Measurements from ENCODE around the gene METTL24.

METTL24 gene

GRCh38 chr6:110233770-110234374 is 124.3 kb downstream of the METTL24 start:
- no peaks in the 10 kb centered on the region for H3K27me3 ChIP-seq (replicated peaks; ENCODE audit: control insufficient read depth, insufficient read depth, low read length)
- H3K36me3 ChIP-seq (ENCODE audit: control insufficient read depth, insufficient read depth, low read length): no peaks in the 10 kb centered on the region; the same call in none of the 2 replicates
- TF ChIP-seq CTCF (IDR thresholded peaks at IDR 0.05; ENCODE audit: insufficient read depth, low read length, poor library complexity, severe bottlenecking): no peak
- DNase-seq (ENCODE audit: extremely low read depth, insufficient read length): peak; percentile 30
- H3K4me3 ChIP-seq (replicated peaks; ENCODE audit: low read depth, low read length): no peak overlapping the region

- no peak for DNase-seq (ENCODE audit: extremely low read depth, insufficient read length)
- H3K4me3 ChIP-seq (replicated peaks; ENCODE audit: low read depth, low read length): no peak overlapping the region
- no peaks in the 10 kb centered on the region; the same call in none of the 2 replicates for H3K36me3 ChIP-seq (ENCODE audit: control insufficient read depth, insufficient read depth, low read length)
- H3K27me3 ChIP-seq (replicated peaks; ENCODE audit: control insufficient read depth, insufficient read depth, low read length): no peaks in the 10 kb centered on the region
- no peak for TF ChIP-seq CTCF (IDR thresholded peaks at IDR 0.05; ENCODE audit: insufficient read depth, low read length, poor library complexity, severe bottlenecking)
Measured at GRCh38 chr6:110232450-110232849, 125.7 kb downstream of the METTL24 start.

DNA sequence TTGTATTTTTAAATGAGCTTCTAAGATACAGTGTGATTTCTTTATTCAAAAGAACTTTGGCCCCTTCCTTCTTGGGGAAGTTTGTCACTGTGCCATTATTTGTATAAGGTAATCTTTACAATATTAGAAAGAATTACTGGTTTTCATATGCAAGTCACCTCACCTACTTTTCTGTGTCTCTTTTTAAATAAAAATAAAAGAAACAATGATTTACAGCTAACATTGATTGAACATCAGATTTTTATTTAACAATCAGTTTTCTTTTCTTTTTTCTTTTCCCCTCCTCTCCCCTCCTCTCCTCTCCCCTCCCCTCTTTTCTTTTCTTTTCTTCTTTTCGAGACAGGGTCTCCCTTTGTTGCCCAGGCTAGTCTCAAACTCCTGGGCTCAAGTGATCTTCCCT is 131.9 kb downstream of the METTL24 start:
- TF ChIP-seq CTCF (IDR thresholded peaks at IDR 0.05; ENCODE audit: insufficient read depth, low read length, poor library complexity, severe bottlenecking): no peak
- H3K27me3 ChIP-seq (replicated peaks; ENCODE audit: control insufficient read depth, insufficient read depth, low read length): no peaks in the 10 kb centered on the region
- no peaks in the 10 kb centered on the region; the same call in none of the 2 replicates for H3K36me3 ChIP-seq (ENCODE audit: control insufficient read depth, insufficient read depth, low read length)
- no peak overlapping the region for H3K4me3 ChIP-seq (replicated peaks; ENCODE audit: low read depth, low read length)
- no peak for DNase-seq (ENCODE audit: extremely low read depth, insufficient read length)

GRCh38 chr6:110221738-110222137 is 136.4 kb downstream of the METTL24 start:
- no peak overlapping the region for H3K4me3 ChIP-seq (replicated peaks; ENCODE audit: low read depth, low read length)
- TF ChIP-seq CTCF (IDR thresholded peaks at IDR 0.05; ENCODE audit: insufficient read depth, low read length, poor library complexity, severe bottlenecking): no peak
- H3K36me3 ChIP-seq (ENCODE audit: control insufficient read depth, insufficient read depth, low read length): peaks cover 4% of the 10 kb centered on the region
- H3K27me3 ChIP-seq (replicated peaks; ENCODE audit: control insufficient read depth, insufficient read depth, low read length): no peaks in the 10 kb centered on the region
- DNase-seq (ENCODE audit: extremely low read depth, insufficient read length): no peak

- no peak overlapping the region for H3K4me3 ChIP-seq (replicated peaks; ENCODE audit: low read depth, low read length)
- no peak for DNase-seq (ENCODE audit: extremely low read depth, insufficient read length)
- peaks cover 11% of the 10 kb centered on the region for H3K36me3 ChIP-seq (ENCODE audit: control insufficient read depth, insufficient read depth, low read length)
- H3K27me3 ChIP-seq (replicated peaks; ENCODE audit: control insufficient read depth, insufficient read depth, low read length): no peaks in the 10 kb centered on the region
- TF ChIP-seq CTCF (IDR thresholded peaks at IDR 0.05; ENCODE audit: insufficient read depth, low read length, poor library complexity, severe bottlenecking): no peak
Measured at GRCh38 chr6:110217266-110217665, 140.9 kb downstream of the METTL24 start.

DNA sequence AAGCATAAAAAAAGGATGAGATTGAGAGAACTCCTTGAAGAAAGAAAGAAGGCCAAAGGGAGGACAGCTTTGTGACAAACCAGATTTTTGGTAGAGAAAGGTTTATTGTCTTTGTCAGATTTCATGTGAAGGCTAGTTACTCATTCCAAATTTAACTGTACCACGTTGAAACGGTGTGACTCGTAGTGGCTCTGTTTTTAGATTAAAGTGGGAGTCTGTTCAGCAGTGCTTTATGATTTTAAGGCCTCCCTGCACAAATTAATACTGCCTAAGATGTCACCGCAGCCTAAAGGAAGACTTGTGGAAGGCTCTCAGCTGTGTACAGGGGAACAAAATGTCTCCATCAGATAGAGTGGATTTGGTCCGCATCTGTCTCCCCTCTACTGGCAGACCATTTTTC is 142.0 kb downstream of the METTL24 start:
- no peak for DNase-seq (ENCODE audit: extremely low read depth, insufficient read length)
- H3K27me3 ChIP-seq (replicated peaks; ENCODE audit: control insufficient read depth, insufficient read depth, low read length): no peaks in the 10 kb centered on the region
- peaks cover 14% of the 10 kb centered on the region for H3K36me3 ChIP-seq (ENCODE audit: control insufficient read depth, insufficient read depth, low read length)
- TF ChIP-seq CTCF (IDR thresholded peaks at IDR 0.05; ENCODE audit: insufficient read depth, low read length, poor library complexity, severe bottlenecking): no peak
- no peak overlapping the region for H3K4me3 ChIP-seq (replicated peaks; ENCODE audit: low read depth, low read length)
